PC-3 (cell line): ENCODE measurements around the gene NANOS3.

Experiments
- EZH2 ChIP-seq: fragments of 300-600 bp; sonication (generic); IDR thresholded peaks from one replicate; pipeline ENCODE4 v1.6.1; 2017; ENCODE audit warnings: antibody characterized with exemption, mild to moderate bottlenecking, low read length; ENCODE audit not compliant: unreplicated experiment
- TF ChIP-seq, protein P1 (sequence below): fragments of 300-600 bp; sonication (generic); conservative IDR thresholded peaks from 2 replicates; pipeline ENCODE4 v1.5.1; 2017; ENCODE audit warnings: antibody characterized with exemption, low read depth, mild to moderate bottlenecking, low read length

DNA sequence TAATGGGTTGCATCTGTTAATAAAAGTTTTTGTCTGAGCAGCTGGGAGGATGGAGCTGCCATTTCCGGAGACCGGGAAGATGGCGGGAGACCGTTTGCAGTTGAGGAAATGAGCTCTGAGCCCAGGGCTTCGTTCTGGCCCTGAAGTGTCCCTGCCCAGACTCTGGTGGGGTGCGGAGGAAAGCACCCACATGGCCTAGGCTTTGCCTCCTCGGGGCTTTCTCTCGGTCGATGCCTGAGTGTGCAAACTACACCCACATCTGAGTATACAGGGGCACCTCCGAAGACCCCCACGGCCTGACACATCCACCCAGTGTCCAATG is 15.6 kb upstream of the NANOS3 start:
- no peak for TF ChIP-seq EZH2
- TF ChIP-seq, protein P1, sequence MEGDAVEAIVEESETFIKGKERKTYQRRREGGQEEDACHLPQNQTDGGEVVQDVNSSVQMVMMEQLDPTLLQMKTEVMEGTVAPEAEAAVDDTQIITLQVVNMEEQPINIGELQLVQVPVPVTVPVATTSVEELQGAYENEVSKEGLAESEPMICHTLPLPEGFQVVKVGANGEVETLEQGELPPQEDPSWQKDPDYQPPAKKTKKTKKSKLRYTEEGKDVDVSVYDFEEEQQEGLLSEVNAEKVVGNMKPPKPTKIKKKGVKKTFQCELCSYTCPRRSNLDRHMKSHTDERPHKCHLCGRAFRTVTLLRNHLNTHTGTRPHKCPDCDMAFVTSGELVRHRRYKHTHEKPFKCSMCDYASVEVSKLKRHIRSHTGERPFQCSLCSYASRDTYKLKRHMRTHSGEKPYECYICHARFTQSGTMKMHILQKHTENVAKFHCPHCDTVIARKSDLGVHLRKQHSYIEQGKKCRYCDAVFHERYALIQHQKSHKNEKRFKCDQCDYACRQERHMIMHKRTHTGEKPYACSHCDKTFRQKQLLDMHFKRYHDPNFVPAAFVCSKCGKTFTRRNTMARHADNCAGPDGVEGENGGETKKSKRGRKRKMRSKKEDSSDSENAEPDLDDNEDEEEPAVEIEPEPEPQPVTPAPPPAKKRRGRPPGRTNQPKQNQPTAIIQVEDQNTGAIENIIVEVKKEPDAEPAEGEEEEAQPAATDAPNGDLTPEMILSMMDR, result no peak
